ENCODE data around the gene TXNDC12.

GRCh38 chr1:51973587-51974474 lies 81.2 kb downstream of the TXNDC12 start:
- TF ChIP-seq CTCF (IDR thresholded peaks at IDR 0.05) (no peak), EZH2phosphoT487 (IDR thresholded peaks at IDR 0.05) (no peak), EZH2 (IDR thresholded peaks at IDR 0.05) (no peak)

All from neural progenitor cell (in vitro differentiated cells).